H7 (cell line): Measurements from ENCODE around the gene TCN2. TPM values are rescaled to one million over a fixed set of nuclear protein-coding genes. Genes with fewer than 3 reads are reported as not detected.
"Not testable (repeated sequence)": the region's sequence is repeated elsewhere in the genome, so short reads cannot be mapped to it uniquely, and the experiment has no call there.

Experiments used
- DNase-seq: peaks from one replicate; pipeline ENCODE4 v3.0.0; 2012
- H3K27me3 ChIP-seq: 2 replicates; pipeline ENCODE4 v1.6.0; 2011; ENCODE audit warnings: mild to moderate bottlenecking, low read length; ENCODE audit not compliant: control insufficient read depth, insufficient read depth
- H3K36me3 ChIP-seq: replicated peaks from 2 replicates; pipeline ENCODE4 v1.5.1; 2011; ENCODE audit warnings: low read length; ENCODE audit not compliant: control insufficient read depth, insufficient read depth
- H3K4me3 ChIP-seq: 2 replicates; pipeline ENCODE4 v1.5.1; 2011; ENCODE audit warnings: low read depth, mild to moderate bottlenecking, control low read depth, low read length, moderate library complexity; ENCODE audit not compliant: insufficient read depth
- total RNA-seq: library from RNA; depleted of rRNA; stranded (reverse); fragments of >200 nt; shearing (Covaris generic); gene quantifications from 2 replicates; pipeline ENCODE4 v1.2.3, GENCODE V29; 2014; rRNA removed

Gene TCN2
- total RNA-seq, 1 experiment from 2014 or later = 35.6 TPM

- no peaks in the 10 kb centered on the region for H3K36me3 ChIP-seq
- H3K27me3 ChIP-seq = peaks cover 11% of the 10 kb centered on the region
- H3K4me3 ChIP-seq = no peak overlapping the region
- DNase-seq = no peak
These were observed 58.8 kb downstream of the TCN2 start for GRCh38 chr22:30665786-30666185.

GRCh38 chr22:30667107-30667493 lies 60.1 kb downstream of the TCN2 start:
- Histone ChIP-seq H3K4me3 (peak overlapping the region; percentile 71), H3K36me3 (no peaks in the 10 kb centered on the region), H3K27me3 (peaks cover 11% of the 10 kb centered on the region)
- DNase-seq = no peak

GRCh38 chr22:30667494-30668385 lies 60.8 kb downstream of the TCN2 start, which contains the start of gene DUSP18:
DUSP18 (minus strand) TSS chr22:30667875; CDS start chr22:30664003, 3,872 bp downstream.
- peak; percentile 99 for DNase-seq
- Histone ChIP-seq H3K27me3 (peaks cover 11% of the 10 kb centered on the region), H3K36me3 (no peaks in the 10 kb centered on the region), H3K4me3 (peak within 1 kb of the TSS; percentile 71)

- Histone ChIP-seq H3K36me3 (no peaks in the 10 kb centered on the region), H3K27me3 (peaks cover 11% of the 10 kb centered on the region), H3K4me3 (peak overlapping the region; percentile 71)
- DNase-seq = no peak
These were observed 61.4 kb downstream of the TCN2 start for GRCh38 chr22:30668386-30668710.

GRCh38 chr22:30671071-30671470 lies 64.1 kb downstream of the TCN2 start:
- Histone ChIP-seq H3K27me3 (peaks cover 13% of the 10 kb centered on the region), H3K36me3 (no peaks in the 10 kb centered on the region), H3K4me3 (no peak overlapping the region)
- DNase-seq = no peak

GRCh38 chr22:30673136-30673535 lies 66.2 kb downstream of the TCN2 start:
- Histone ChIP-seq H3K27me3 (peaks cover 13% of the 10 kb centered on the region), H3K4me3 (no peak overlapping the region), H3K36me3 (no peaks in the 10 kb centered on the region)
- no peak for DNase-seq

- H3K36me3 ChIP-seq = no peaks in the 10 kb centered on the region
- H3K27me3 ChIP-seq = peaks cover 2% of the 10 kb centered on the region
- no peak for DNase-seq
- H3K4me3 ChIP-seq = no peak overlapping the region
These were observed 67.5 kb downstream of the TCN2 start for GRCh38 chr22:30674482-30674881.

- peaks cover 2% of the 10 kb centered on the region for H3K27me3 ChIP-seq
These were observed 68.5 kb downstream of the TCN2 start for GRCh38 chr22:30675436-30675835.

GRCh38 chr22:30676565-30676964 lies 69.6 kb downstream of the TCN2 start:
- not testable (repeated sequence) for H3K36me3 ChIP-seq, DNase-seq, H3K27me3 ChIP-seq, H3K4me3 ChIP-seq

More at GRCh38 chr22:30675436-30675835, 68.5 kb downstream of the TCN2 start:
- DNase-seq = no peak
- Histone ChIP-seq H3K4me3 (no peak overlapping the region), H3K36me3 (no peaks in the 10 kb centered on the region)

Other genes starting within 250 kb of the TCN2 start
- 24.7 and 26.6 TPM in 2 replicates for gene RNF215, start 219.8 kb upstream of the TCN2 start, total RNA-seq
- 1.7 and 4.2 TPM in 2 replicates for gene SEC14L2, start 210.2 kb upstream of the TCN2 start, total RNA-seq
- gene MTFP1, start 181.4 kb upstream of the TCN2 start, total RNA-seq = 96.3 and 117 TPM in 2 replicates
- gene SEC14L3, start 135.2 kb upstream of the TCN2 start, total RNA-seq = not detected in 2 replicates
- not detected in 2 replicates for gene SEC14L4, start 101.5 kb upstream of the TCN2 start, total RNA-seq
- 0.17 and 0.55 TPM in 2 replicates for gene SEC14L6, start 60.4 kb upstream of the TCN2 start, total RNA-seq
- 8.4 and 11.9 TPM in 2 replicates for gene GAL3ST1, start 32.5 kb upstream of the TCN2 start, total RNA-seq
- 86.2 and 111 TPM in 2 replicates for gene PES1, start 15.3 kb upstream of the TCN2 start, total RNA-seq
- gene SLC35E4, start 28.6 kb downstream of the TCN2 start, total RNA-seq = 5.1 and 6.5 TPM in 2 replicates
- gene DUSP18, start 60.7 kb downstream of the TCN2 start, total RNA-seq = 1.8 and 2.6 TPM in 2 replicates
- 3.4 and 4.7 TPM in 2 replicates for gene OSBP2, start 87.7 kb downstream of the TCN2 start, total RNA-seq